Measurements from ENCODE around the gene C5orf34.
A peak's percentile ranks its signal among the peaks of the same experiment; 100 is the strongest.
"Not testable (repeated sequence)": the region's sequence is repeated elsewhere in the genome, so short reads cannot be mapped to it uniquely, and the experiment has no call there.

The C5orf34 gene

GRCh38 chr5:43514816-43515677 lies at the start of gene C5orf34:
Gene C5orf34 (minus strand): TSS chr5:43515148. CDS start chr5:43509339, 5,809 bp downstream.
- DNase-seq (ENCODE audit: low read depth, low spot score), result peak; percentile 77
- peak within 1 kb of the TSS; percentile 76 for H3K27ac ChIP-seq

- DNase-seq (ENCODE audit: low read depth, low spot score), result no peak
- H3K27ac ChIP-seq, result no peak overlapping the region
Observed at GRCh38 chr5:43564289-43564850, 49.4 kb upstream of the C5orf34 start.

- no peak overlapping the region for H3K27ac ChIP-seq
- DNase-seq (ENCODE audit: low read depth, low spot score), result no peak
Observed at GRCh38 chr5:43563321-43563720, 48.4 kb upstream of the C5orf34 start.

- H3K27ac ChIP-seq, result no peak overlapping the region
- no peak for DNase-seq (ENCODE audit: low read depth, low spot score)
Observed at GRCh38 chr5:43561356-43561755, 46.4 kb upstream of the C5orf34 start.

- DNase-seq (ENCODE audit: low read depth, low spot score), result peak; percentile 8
- H3K27ac ChIP-seq, result no peak overlapping the region
Observed at GRCh38 chr5:43560128-43560527, 45.2 kb upstream of the C5orf34 start.

GRCh38 chr5:43556857-43557542 lies 42.1 kb upstream of the C5orf34 start, which contains the start of gene PAIP1:
Gene PAIP1 (minus strand): TSS chr5:43557077. CDS start chr5:43556846, 231 bp downstream.
- DNase-seq (ENCODE audit: low read depth, low spot score), result peak; percentile 50
- peak within 1 kb of the TSS; percentile 88 for H3K27ac ChIP-seq

- not testable (repeated sequence) for DNase-seq (ENCODE audit: low read depth, low spot score)
- peak overlapping the region; percentile 88 for H3K27ac ChIP-seq
Observed at GRCh38 chr5:43556607-43556856, 41.6 kb upstream of the C5orf34 start.

- DNase-seq (ENCODE audit: low read depth, low spot score), result no peak
- peak overlapping the region; percentile 88 for H3K27ac ChIP-seq
Observed at GRCh38 chr5:43555895-43556606, 41.1 kb upstream of the C5orf34 start.

GRCh38 chr5:43554497-43554896 lies 39.5 kb upstream of the C5orf34 start:
- no peak for DNase-seq (ENCODE audit: low read depth, low spot score)
- no peak overlapping the region for H3K27ac ChIP-seq

- H3K27ac ChIP-seq, result no peak overlapping the region
- no peak for DNase-seq (ENCODE audit: low read depth, low spot score)
Observed at GRCh38 chr5:43553381-43553780, 38.4 kb upstream of the C5orf34 start.

- DNase-seq (ENCODE audit: low read depth, low spot score), result no peak
- H3K27ac ChIP-seq, result no peak overlapping the region
Observed at GRCh38 chr5:43551731-43552130, 36.8 kb upstream of the C5orf34 start.

- not testable (repeated sequence) for DNase-seq (ENCODE audit: low read depth, low spot score)
Observed at GRCh38 chr5:43549272-43549671, 34.3 kb upstream of the C5orf34 start.

GRCh38 chr5:43548358-43548757 lies 33.4 kb upstream of the C5orf34 start:
- DNase-seq (ENCODE audit: low read depth, low spot score), result no peak
- no peak overlapping the region for H3K27ac ChIP-seq

More at GRCh38 chr5:43549272-43549671, 34.3 kb upstream of the C5orf34 start:
- H3K27ac ChIP-seq, result not testable (repeated sequence)

- no peak for DNase-seq (ENCODE audit: low read depth, low spot score)
- H3K27ac ChIP-seq, result no peak overlapping the region
Observed at GRCh38 chr5:43547532-43547931, 32.6 kb upstream of the C5orf34 start.

- no peak for DNase-seq (ENCODE audit: low read depth, low spot score)
- no peak overlapping the region for H3K27ac ChIP-seq
Observed at GRCh38 chr5:43543434-43543833, 28.5 kb upstream of the C5orf34 start.

GRCh38 chr5:43540746-43541145 lies 25.8 kb upstream of the C5orf34 start:
- no peak overlapping the region for H3K27ac ChIP-seq
- no peak for DNase-seq (ENCODE audit: low read depth, low spot score)

- no peak for DNase-seq (ENCODE audit: low read depth, low spot score)
- no peak overlapping the region for H3K27ac ChIP-seq
Observed at GRCh38 chr5:43536972-43537371, 22.0 kb upstream of the C5orf34 start.

GRCh38 chr5:43533646-43534045 lies 18.7 kb upstream of the C5orf34 start:
- no peak overlapping the region for H3K27ac ChIP-seq
- no peak for DNase-seq (ENCODE audit: low read depth, low spot score)

- H3K27ac ChIP-seq, result no peak overlapping the region
- DNase-seq (ENCODE audit: low read depth, low spot score), result no peak
Observed at GRCh38 chr5:43530648-43531047, 15.7 kb upstream of the C5orf34 start.

- H3K27ac ChIP-seq, result no peak overlapping the region
- no peak for DNase-seq (ENCODE audit: low read depth, low spot score)
Observed at GRCh38 chr5:43523662-43524072, 8.7 kb upstream of the C5orf34 start.

GRCh38 chr5:43520615-43521014 lies 5.7 kb upstream of the C5orf34 start:
- no peak overlapping the region for H3K27ac ChIP-seq
- no peak for DNase-seq (ENCODE audit: low read depth, low spot score)

Data from epithelial cell of prostate (primary cell).